WTC11 (cell line): Measurements from ENCODE around the gene RNF38.

Source experiments
- CREB1 ChIP-seq: sonication (generic); formaldehyde crosslinking; IDR thresholded peaks from 2 replicates; pipeline ENCODE4 v1.8.0; 2023; ENCODE audit warnings: mild to moderate bottlenecking, missing genetic modification reagents
- ELF4 ChIP-seq: sonication (generic); formaldehyde crosslinking; IDR thresholded peaks from 2 replicates; pipeline ENCODE4 v1.8.1; 2022; ENCODE audit warnings: low read depth, mild to moderate bottlenecking, moderate library complexity, missing genetic modification reagents
- HMGXB4 ChIP-seq: sonication (generic); formaldehyde crosslinking; IDR thresholded peaks from 2 replicates; pipeline ENCODE4 v1.8.1; 2023; ENCODE audit warnings: mild to moderate bottlenecking, moderate library complexity, missing genetic modification reagents
- IRF1 ChIP-seq: sonication (generic); formaldehyde crosslinking; IDR thresholded peaks from 2 replicates; pipeline ENCODE4 v1.8.0; 2023; ENCODE audit warnings: missing genetic modification reagents
- MAX ChIP-seq: sonication (generic); formaldehyde crosslinking; IDR thresholded peaks from 2 replicates; pipeline ENCODE4 v1.8.0; 2022; ENCODE audit warnings: mild to moderate bottlenecking, missing genetic modification reagents
- MXD4 ChIP-seq: fragments of 250-450 bp; sonication (Bioruptor Pico); IDR thresholded peaks from 2 replicates; pipeline ENCODE4 v1.8.0; 2021; ENCODE audit warnings: mild to moderate bottlenecking, moderate library complexity, borderline replicate concordance
- NFE2L1 ChIP-seq: sonication (generic); formaldehyde crosslinking; IDR thresholded peaks from 2 replicates; pipeline ENCODE4 v1.8.1; 2023; ENCODE audit warnings: missing genetic modification reagents
- NR1H2 ChIP-seq: sonication (generic); formaldehyde crosslinking; IDR thresholded peaks from 2 replicates; pipeline ENCODE4 v1.9.0; 2021; ENCODE audit warnings: mild to moderate bottlenecking, moderate library complexity, missing genetic modification reagents
- RELA ChIP-seq: sonication (generic); formaldehyde crosslinking; IDR thresholded peaks from 2 replicates; pipeline ENCODE4 v1.8.1; 2022; ENCODE audit warnings: missing genetic modification reagents, mild to moderate bottlenecking, borderline replicate concordance
- SMAD4 ChIP-seq: sonication (generic); formaldehyde crosslinking; IDR thresholded peaks from 2 replicates; pipeline ENCODE4 v1.8.0; 2022; ENCODE audit warnings: mild to moderate bottlenecking, missing genetic modification reagents
- ZNF121 ChIP-seq: sonication (generic); formaldehyde crosslinking; IDR thresholded peaks from 2 replicates; pipeline ENCODE4 v1.8.0; 2023; ENCODE audit warnings: missing genetic modification reagents
- TF ChIP-seq, protein P1 (sequence below): fragments of 200-600 bp; IDR thresholded peaks from 2 replicates; pipeline ENCODE4 v1.8.0; 2022; ENCODE audit warnings: antibody characterized with exemption

GRCh38 chr9:36318212-36318802, 81.8 kb downstream of the RNF38 start:
- TF ChIP-seq NFE2L1 (CRISPR knock-in tag) (no peak), MXD4 (CRISPR knock-in tag) (no peak), MAX (CRISPR knock-in tag) (no peak), ZNF121 (CRISPR knock-in tag) (no peak), HMGXB4 (CRISPR knock-in tag) (no peak), IRF1 (CRISPR knock-in tag) (no peak), CREB1 (no peak), RELA (CRISPR knock-in tag) (no peak), NR1H2 (CRISPR knock-in tag) (no peak), SMAD4 (no peak), ELF4 (CRISPR knock-in tag) (no peak)
- TF ChIP-seq, protein P1, sequence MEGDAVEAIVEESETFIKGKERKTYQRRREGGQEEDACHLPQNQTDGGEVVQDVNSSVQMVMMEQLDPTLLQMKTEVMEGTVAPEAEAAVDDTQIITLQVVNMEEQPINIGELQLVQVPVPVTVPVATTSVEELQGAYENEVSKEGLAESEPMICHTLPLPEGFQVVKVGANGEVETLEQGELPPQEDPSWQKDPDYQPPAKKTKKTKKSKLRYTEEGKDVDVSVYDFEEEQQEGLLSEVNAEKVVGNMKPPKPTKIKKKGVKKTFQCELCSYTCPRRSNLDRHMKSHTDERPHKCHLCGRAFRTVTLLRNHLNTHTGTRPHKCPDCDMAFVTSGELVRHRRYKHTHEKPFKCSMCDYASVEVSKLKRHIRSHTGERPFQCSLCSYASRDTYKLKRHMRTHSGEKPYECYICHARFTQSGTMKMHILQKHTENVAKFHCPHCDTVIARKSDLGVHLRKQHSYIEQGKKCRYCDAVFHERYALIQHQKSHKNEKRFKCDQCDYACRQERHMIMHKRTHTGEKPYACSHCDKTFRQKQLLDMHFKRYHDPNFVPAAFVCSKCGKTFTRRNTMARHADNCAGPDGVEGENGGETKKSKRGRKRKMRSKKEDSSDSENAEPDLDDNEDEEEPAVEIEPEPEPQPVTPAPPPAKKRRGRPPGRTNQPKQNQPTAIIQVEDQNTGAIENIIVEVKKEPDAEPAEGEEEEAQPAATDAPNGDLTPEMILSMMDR: no peak
